Nephron progenitor cell (in vitro differentiated cells): ENCODE measurements around the gene RASIP1.

Experiments
- DNase-seq: peaks from one replicate; pipeline ENCODE4 v3.0.0; 2021
- H3K27ac Mint-ChIP-seq: 2 replicates; pipeline ENCODE4 v1.8.0; 2021; ENCODE audit warnings: mild to moderate bottlenecking, moderate library complexity, mixed read lengths
- H3K27me3 Mint-ChIP-seq: 2 replicates; pipeline ENCODE4 v1.8.0; 2021; ENCODE audit warnings: mild to moderate bottlenecking, low read depth, mixed read lengths; ENCODE audit not compliant: poor library complexity
- H3K36me3 Mint-ChIP-seq: 2 replicates; pipeline ENCODE4 v1.8.0; 2021; ENCODE audit warnings: low read depth, mixed read lengths
- H3K4me1 Mint-ChIP-seq: 2 replicates; pipeline ENCODE4 v1.8.0; 2021; ENCODE audit warnings: mixed read lengths
- H3K4me3 Mint-ChIP-seq: 2 replicates; pipeline ENCODE4 v1.8.0; 2021; ENCODE audit warnings: mild to moderate bottlenecking, moderate library complexity, mixed read lengths
- H3K9me3 Mint-ChIP-seq: 2 replicates; pipeline ENCODE4 v1.8.0; 2021; ENCODE audit warnings: mild to moderate bottlenecking, moderate library complexity, mixed read lengths
- TF ChIP-seq, protein P1 (sequence below): fragments of 200-600 bp; sonication (generic); IDR thresholded peaks from 2 replicates; pipeline ENCODE4 v1.5.0; 2021; ENCODE audit warnings: antibody characterized with exemption

The RASIP1 gene

GRCh38 chr19:48714759-48715675 is 25.4 kb downstream of the RASIP1 start:
- TF ChIP-seq, protein P1, sequence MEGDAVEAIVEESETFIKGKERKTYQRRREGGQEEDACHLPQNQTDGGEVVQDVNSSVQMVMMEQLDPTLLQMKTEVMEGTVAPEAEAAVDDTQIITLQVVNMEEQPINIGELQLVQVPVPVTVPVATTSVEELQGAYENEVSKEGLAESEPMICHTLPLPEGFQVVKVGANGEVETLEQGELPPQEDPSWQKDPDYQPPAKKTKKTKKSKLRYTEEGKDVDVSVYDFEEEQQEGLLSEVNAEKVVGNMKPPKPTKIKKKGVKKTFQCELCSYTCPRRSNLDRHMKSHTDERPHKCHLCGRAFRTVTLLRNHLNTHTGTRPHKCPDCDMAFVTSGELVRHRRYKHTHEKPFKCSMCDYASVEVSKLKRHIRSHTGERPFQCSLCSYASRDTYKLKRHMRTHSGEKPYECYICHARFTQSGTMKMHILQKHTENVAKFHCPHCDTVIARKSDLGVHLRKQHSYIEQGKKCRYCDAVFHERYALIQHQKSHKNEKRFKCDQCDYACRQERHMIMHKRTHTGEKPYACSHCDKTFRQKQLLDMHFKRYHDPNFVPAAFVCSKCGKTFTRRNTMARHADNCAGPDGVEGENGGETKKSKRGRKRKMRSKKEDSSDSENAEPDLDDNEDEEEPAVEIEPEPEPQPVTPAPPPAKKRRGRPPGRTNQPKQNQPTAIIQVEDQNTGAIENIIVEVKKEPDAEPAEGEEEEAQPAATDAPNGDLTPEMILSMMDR: no peak
- peaks cover 15% of the 10 kb centered on the region for H3K9me3 Mint-ChIP-seq
- H3K4me1 Mint-ChIP-seq: peaks cover 64% of the 10 kb centered on the region
- H3K4me3 Mint-ChIP-seq: peak overlapping the region; percentile 87
- peaks cover 10% of the 10 kb centered on the region for H3K27me3 Mint-ChIP-seq
- no peak for DNase-seq
- peak overlapping the region; percentile 91 for H3K27ac Mint-ChIP-seq
- H3K36me3 Mint-ChIP-seq: peaks cover 9% of the 10 kb centered on the region

DNA sequence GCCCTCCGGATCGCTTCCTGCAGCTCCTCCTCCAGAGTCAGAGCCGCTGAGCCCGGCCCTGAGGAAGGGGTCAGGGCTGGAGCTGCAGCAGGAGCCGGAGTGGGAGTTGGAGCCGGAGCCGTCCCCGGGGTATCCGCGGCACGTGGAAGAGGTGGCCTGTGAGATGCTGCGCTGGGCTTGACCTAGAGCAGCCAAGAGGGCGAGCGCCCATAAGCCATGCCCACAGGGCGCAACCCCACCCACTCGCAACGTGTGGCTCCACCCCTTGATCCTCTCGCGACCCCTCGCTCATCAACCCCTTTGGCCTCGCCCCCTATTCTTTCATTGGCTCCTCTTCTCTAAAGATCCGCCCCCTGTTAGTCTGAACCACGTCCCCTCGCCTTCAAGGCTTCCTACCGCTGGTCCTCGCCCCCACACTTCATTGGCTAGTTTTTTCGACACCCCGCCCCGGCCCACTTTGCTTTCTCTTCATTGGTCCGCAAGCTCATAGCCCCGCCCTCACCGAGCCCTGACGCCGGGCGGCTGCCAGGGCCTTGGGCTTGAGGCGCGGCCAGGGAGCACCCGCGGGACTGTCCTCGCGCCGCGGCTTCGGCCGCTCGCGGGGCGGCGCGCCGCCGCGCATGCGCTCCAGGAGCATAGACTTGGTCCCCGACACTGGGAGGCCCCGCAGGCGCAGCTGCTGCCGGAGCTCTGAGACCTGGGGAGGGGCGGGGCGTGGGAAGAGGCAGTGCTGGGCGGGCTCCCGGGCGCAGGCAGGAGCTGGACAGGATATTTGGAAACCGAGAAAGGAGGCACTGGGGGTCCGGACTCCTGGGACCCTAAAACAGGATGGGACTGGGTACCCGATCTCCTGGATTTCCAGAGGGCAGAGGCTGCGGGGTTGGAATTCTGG is 26.3 kb downstream of the RASIP1 start:
- H3K9me3 Mint-ChIP-seq: peaks cover 15% of the 10 kb centered on the region
- H3K27me3 Mint-ChIP-seq: peaks cover 16% of the 10 kb centered on the region
- peak overlapping the region; percentile 88 for H3K4me3 Mint-ChIP-seq
- TF ChIP-seq, protein P1: no peak
- H3K36me3 Mint-ChIP-seq: peaks cover 9% of the 10 kb centered on the region
- DNase-seq: peak; percentile 99
- peaks cover 56% of the 10 kb centered on the region for H3K4me1 Mint-ChIP-seq
- H3K27ac Mint-ChIP-seq: peak overlapping the region; percentile 91

DNA sequence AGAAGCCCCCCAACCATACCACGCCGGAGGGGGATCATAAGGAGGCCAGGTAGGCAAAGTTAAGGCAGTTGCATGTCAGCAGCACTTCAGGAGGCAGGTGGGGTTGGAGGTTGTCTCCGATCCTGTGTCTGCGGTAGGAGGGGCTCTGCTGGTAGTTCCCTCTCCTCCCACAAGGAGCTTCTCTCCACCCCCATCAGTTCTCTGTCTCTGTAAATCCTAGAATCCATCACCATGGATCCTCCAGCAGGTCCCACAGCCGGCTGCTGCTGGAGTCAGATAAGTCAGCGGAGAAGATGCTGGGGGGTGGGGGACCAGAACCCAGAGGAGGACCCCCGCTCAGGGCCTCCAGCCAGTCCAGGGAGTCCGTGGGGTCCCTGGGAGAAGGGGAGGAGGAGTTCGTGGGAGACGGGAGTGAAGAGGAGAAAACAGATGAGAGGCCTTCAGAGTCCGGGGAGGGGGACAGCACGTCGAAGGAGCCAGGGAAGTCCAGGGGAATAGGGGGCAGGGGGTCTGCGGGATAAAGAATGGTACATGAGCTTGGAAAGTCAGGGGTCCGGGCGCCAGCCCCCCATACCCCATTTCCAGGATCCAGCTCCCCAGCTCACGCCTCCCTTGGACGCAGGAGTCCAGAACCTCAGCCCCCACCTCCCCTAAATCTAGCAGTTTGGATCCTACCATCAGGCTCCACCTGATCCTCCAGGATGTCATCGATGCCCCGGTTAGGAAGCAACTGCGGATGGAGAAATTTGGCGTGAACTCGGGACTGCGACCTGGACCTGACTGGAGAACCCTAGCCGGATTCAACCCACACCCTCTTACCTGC is 27.2 kb downstream of the RASIP1 start:
- H3K4me3 Mint-ChIP-seq: peak overlapping the region; percentile 88
- no peak overlapping the region for H3K27ac Mint-ChIP-seq
- peaks cover 20% of the 10 kb centered on the region for H3K9me3 Mint-ChIP-seq
- H3K4me1 Mint-ChIP-seq: peaks cover 55% of the 10 kb centered on the region
- peaks cover 14% of the 10 kb centered on the region for H3K27me3 Mint-ChIP-seq
- peak; percentile 32 for DNase-seq
- TF ChIP-seq, protein P1: peak; percentile 26
- H3K36me3 Mint-ChIP-seq: peaks cover 16% of the 10 kb centered on the region

GRCh38 chr19:48711106-48711662 is 29.2 kb downstream of the RASIP1 start:
- Mint-ChIP-seq H3K27ac (no peak overlapping the region), H3K9me3 (peaks cover 20% of the 10 kb centered on the region)
- no peak for DNase-seq

DNA sequence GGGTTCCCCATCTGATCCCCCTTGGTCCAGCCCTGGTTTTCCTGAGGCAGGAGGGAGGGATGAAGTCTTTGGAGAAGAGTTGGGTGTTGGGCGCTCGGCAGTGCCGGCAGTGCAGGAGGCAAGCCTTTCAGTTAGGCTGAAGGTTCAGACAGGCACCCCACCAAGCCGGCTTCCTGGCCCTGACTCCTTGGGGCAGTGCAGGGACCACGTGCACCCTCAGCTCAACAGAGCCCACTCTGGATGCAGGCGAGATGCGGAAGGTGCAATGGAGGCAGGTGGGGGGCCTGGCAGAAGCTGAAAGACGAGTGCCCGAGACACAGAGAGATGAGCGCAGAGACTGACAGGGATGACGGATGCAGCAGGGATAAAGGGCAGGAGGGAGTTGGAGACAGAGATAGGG is 31.9 kb downstream of the RASIP1 start:
- no peak for DNase-seq
- no peak overlapping the region for H3K27ac Mint-ChIP-seq

More at GRCh38 chr19:48711106-48711662, 29.2 kb downstream of the RASIP1 start:
- TF ChIP-seq, protein P1: no peak
- Mint-ChIP-seq H3K4me3 (peak overlapping the region; percentile 45), H3K27me3 (peaks cover 22% of the 10 kb centered on the region), H3K4me1 (peaks cover 42% of the 10 kb centered on the region), H3K36me3 (peaks cover 24% of the 10 kb centered on the region)

More for the DNA sequence above, 31.9 kb downstream of the RASIP1 start:
- TF ChIP-seq, protein P1: no peak
- Mint-ChIP-seq H3K9me3 (peaks cover 27% of the 10 kb centered on the region), H3K4me1 (peaks cover 20% of the 10 kb centered on the region), H3K27me3 (peaks cover 20% of the 10 kb centered on the region), H3K4me3 (no peak overlapping the region), H3K36me3 (peaks cover 45% of the 10 kb centered on the region)
